NT2/D1 (cell line): ENCODE data around the gene LHCGR.
"Not testable (repeated sequence)": the region's sequence is repeated elsewhere in the genome, so short reads cannot be mapped to it uniquely, and the experiment has no call there.

Experiments
- DNase-seq: peaks from one replicate; pipeline ENCODE4 v3.0.0-alpha.2; 2011; ENCODE audit warnings: low read depth, low spot score
- H3K27me3 ChIP-seq: 2 replicates; pipeline ENCODE4 v1.6.0; 2011; ENCODE audit warnings: mild to moderate bottlenecking; ENCODE audit not compliant: insufficient read length, insufficient read depth
- H3K36me3 ChIP-seq: 2 replicates; pipeline ENCODE4 v1.6.1; 2011; ENCODE audit warnings: mild to moderate bottlenecking, low read length, mixed read lengths; ENCODE audit not compliant: insufficient read depth, insufficient read length
- H3K4me1 ChIP-seq: 2 replicates; pipeline ENCODE4 v1.5.1; 2011; ENCODE audit not compliant: insufficient read depth, insufficient read length
- H3K4me3 ChIP-seq: 2 replicates; pipeline ENCODE4 v1.5.1; 2011; ENCODE audit warnings: low read depth; ENCODE audit not compliant: insufficient read length
- H3K9ac ChIP-seq: 2 replicates; pipeline ENCODE4 v1.6.0; 2011; ENCODE audit warnings: low read depth; ENCODE audit not compliant: insufficient read length
- H3K9me3 ChIP-seq: 2 replicates; pipeline ENCODE4 v1.5.1; 2011; ENCODE audit warnings: mild to moderate bottlenecking, low read length; ENCODE audit not compliant: insufficient read depth
- SUZ12 ChIP-seq: IDR thresholded peaks from 2 replicates; pipeline ENCODE4 v1.6.1; 2011; ENCODE audit not compliant: insufficient read length, insufficient read depth; ENCODE audit errors: extremely low read depth
- YY1 ChIP-seq: IDR thresholded peaks from 2 replicates; pipeline ENCODE4 v1.6.1; 2011; ENCODE audit not compliant: insufficient read length, insufficient read depth
- ZNF274 ChIP-seq: IDR thresholded peaks from 2 replicates; pipeline ENCODE4 v1.6.1; 2011; ENCODE audit warnings: mild to moderate bottlenecking, low read depth, low read length

Gene LHCGR

DNA sequence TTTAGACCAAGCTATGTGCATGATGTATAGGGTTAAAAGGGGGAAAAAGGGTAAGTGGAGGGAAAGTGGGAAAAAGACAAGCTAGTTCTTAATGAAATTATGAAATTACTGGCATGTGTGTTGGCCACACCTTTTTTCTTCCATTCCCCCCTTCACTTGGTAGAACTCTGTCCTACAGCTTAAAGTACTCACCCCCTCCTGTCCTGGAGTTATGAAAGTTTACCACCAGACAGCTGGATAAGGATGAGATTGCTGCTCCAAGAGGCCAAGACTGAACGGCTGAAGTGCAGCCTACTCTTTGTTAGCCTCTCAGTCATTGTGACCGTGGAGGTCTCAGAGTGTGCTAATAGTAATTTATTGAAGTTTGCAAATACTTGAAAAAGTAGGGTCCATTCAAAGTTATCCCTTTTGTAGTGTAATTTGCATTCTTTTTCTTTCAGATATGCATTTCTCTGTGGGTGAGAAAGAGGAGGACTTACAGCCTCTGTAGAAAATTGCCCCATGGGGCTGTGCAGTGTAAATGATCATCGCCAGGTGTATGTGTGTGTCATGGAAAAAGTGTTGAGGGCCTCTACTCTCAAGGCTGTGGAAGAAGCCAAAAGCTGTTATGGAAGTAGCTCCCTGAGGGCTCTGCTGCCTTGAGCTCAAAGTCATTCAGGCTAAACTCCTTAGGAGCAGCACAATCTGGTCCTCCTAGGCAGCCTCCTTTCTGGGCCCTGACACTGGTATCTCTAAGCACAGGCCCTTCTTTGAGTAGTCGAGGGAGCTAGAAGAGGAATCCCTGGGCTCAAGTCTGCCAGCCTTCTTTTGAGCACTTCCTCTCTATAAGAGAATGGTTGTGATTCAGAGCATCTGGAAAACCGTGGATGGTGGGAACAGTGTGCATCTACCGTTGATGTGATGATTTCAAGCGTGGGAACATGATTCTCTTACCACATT is 46.2 kb downstream of the LHCGR start:
- no peaks in the 10 kb centered on the region for H3K27me3 ChIP-seq
- H3K9ac ChIP-seq = no peak overlapping the region
- H3K4me1 ChIP-seq = no peaks in the 10 kb centered on the region
- H3K9me3 ChIP-seq = peaks cover 5% of the 10 kb centered on the region; the same call in 1 of the 2 replicates
- H3K4me3 ChIP-seq = no peak overlapping the region
- no peak for TF ChIP-seq SUZ12
- no peaks in the 10 kb centered on the region for H3K36me3 ChIP-seq
- no peak for DNase-seq

- no peak for DNase-seq
- Histone ChIP-seq H3K4me3 (no peak overlapping the region), H3K9ac (no peak overlapping the region), H3K27me3 (no peaks in the 10 kb centered on the region), H3K9me3 (peaks cover 5% of the 10 kb centered on the region; the same call in 1 of the 2 replicates), H3K4me1 (no peaks in the 10 kb centered on the region), H3K36me3 (no peaks in the 10 kb centered on the region)
- TF ChIP-seq ZNF274 = no peak
- TF ChIP-seq YY1 = no peak
- no peak for TF ChIP-seq SUZ12
Measured at GRCh38 chr2:48707466-48707865, 48.1 kb downstream of the LHCGR start.

- not testable (repeated sequence) for H3K36me3 ChIP-seq, H3K9ac ChIP-seq, H3K9me3 ChIP-seq, H3K27me3 ChIP-seq, H3K4me3 ChIP-seq, DNase-seq, H3K4me1 ChIP-seq
Measured at GRCh38 chr2:48703621-48704020, 51.9 kb downstream of the LHCGR start.

DNA sequence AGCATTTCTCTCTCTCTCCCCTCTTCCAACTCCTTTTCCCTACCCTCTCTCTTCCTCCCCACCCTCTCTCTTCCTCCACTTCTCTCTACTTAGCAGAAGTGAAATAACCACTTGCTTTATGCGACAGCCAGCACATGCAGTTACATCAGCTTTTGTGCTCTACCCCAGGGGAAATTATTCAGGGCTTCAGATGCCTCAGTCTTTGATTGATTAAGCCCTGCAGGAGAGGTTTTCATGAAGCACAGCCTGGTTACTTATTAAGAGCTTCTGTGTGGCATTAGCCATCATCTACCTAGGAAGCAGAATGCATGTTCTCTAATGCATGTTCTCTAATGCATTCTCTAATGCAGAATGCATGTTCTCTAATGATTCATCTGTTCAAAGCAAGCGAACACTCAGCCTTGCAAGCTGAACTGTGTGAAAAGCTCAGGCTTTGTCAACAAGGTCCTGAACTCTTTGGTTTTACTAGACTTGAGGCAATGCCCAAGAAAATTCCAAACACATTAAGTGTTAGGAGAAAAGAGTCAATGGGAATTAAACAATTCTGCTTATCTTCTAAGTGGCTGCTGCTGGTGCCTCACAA is 56.1 kb downstream of the LHCGR start:
- TF ChIP-seq YY1 (no peak), SUZ12 (no peak), ZNF274 (no peak)
- Histone ChIP-seq H3K36me3 (no peaks in the 10 kb centered on the region), H3K9me3 (no peaks in the 10 kb centered on the region), H3K4me1 (no peaks in the 10 kb centered on the region), H3K4me3 (no peak overlapping the region), H3K27me3 (no peaks in the 10 kb centered on the region), H3K9ac (no peak overlapping the region)
- DNase-seq = no peak

DNA sequence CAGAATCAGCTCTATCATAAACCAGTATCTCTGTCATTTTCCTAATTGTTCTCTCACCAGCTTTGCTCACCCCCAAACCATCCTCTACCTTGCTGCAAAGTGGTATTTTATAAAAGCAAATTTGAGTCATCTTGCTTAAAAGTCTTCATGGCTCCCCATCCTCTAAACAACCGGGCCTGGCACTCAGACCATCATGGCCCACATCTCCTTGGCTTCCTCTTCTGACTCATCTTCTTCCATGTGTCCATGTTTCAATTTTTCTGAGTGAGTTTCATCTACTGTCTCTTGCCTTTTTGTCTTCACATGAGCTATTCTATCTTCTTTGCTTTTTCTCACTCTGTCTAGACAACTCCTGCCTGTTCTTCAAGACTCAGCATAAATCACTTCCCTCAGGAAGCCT is 58.6 kb downstream of the LHCGR start:
- TF ChIP-seq ZNF274 (no peak), YY1 (no peak), SUZ12 (no peak)
- DNase-seq = no peak
- Histone ChIP-seq H3K4me3 (no peak overlapping the region), H3K9me3 (no peaks in the 10 kb centered on the region), H3K36me3 (no peaks in the 10 kb centered on the region), H3K27me3 (no peaks in the 10 kb centered on the region), H3K9ac (no peak overlapping the region), H3K4me1 (peaks cover 3% of the 10 kb centered on the region)

GRCh38 chr2:48695991-48696390 is 59.5 kb downstream of the LHCGR start:
- H3K9ac ChIP-seq = no peak overlapping the region
- no peaks in the 10 kb centered on the region for H3K9me3 ChIP-seq
- H3K4me1 ChIP-seq = peaks cover 3% of the 10 kb centered on the region
- DNase-seq = no peak
- TF ChIP-seq ZNF274 (no peak), SUZ12 (no peak), YY1 (no peak)
- no peaks in the 10 kb centered on the region for H3K36me3 ChIP-seq
- no peak overlapping the region for H3K4me3 ChIP-seq
- no peaks in the 10 kb centered on the region for H3K27me3 ChIP-seq

- TF ChIP-seq SUZ12 = no peak
- no peak for TF ChIP-seq YY1
- TF ChIP-seq ZNF274 = no peak
- no peaks in the 10 kb centered on the region for H3K36me3 ChIP-seq
- DNase-seq = peak; percentile 33
Measured at GRCh38 chr2:48694149-48694548, 61.4 kb downstream of the LHCGR start.

More at GRCh38 chr2:48694149-48694548, 61.4 kb downstream of the LHCGR start:
- H3K4me3 ChIP-seq = no peak overlapping the region
- peaks cover 3% of the 10 kb centered on the region for H3K4me1 ChIP-seq
- H3K9ac ChIP-seq = no peak overlapping the region
- H3K9me3 ChIP-seq = no peaks in the 10 kb centered on the region
- H3K27me3 ChIP-seq = no peaks in the 10 kb centered on the region
